GM11168 (cell line): ENCODE results near the gene RAE1.

Experiments
- in situ Hi-C: fragments of 300-500 bp; cut with MboI; formaldehyde crosslinking; loops from one replicate; pipeline ENCODE4 v1.12.0; 2022; ENCODE audit warnings: low sequenced_read_pairs; ENCODE audit not compliant: unreplicated experiment

The RAE1 gene

GRCh38 chr20:57396212-57396983 lies 45.3 kb downstream of the RAE1 start:
- in situ Hi-C loops, result no loop called here

GRCh38 chr20:57396984-57397692 lies 46.1 kb downstream of the RAE1 start:
- in situ Hi-C loops, result no loop called here

- in situ Hi-C loops, result no loop called here
These were observed 46.6 kb downstream of the RAE1 start for GRCh38 chr20:57397693-57398108.

GRCh38 chr20:57398231-57398821 lies 47.3 kb downstream of the RAE1 start:
- in situ Hi-C loops, result no loop called here

- in situ Hi-C loops, result no loop called here
These were observed 48.0 kb downstream of the RAE1 start for GRCh38 chr20:57398901-57399535.

- in situ Hi-C loops, result no loop called here
These were observed 48.6 kb downstream of the RAE1 start for GRCh38 chr20:57399587-57400155.

GRCh38 chr20:57400231-57400701 lies 49.2 kb downstream of the RAE1 start:
- in situ Hi-C loops, result no loop called here

GRCh38 chr20:57400821-57401564 lies 49.9 kb downstream of the RAE1 start:
- in situ Hi-C loops, result no loop called here

- in situ Hi-C loops, result no loop called here
These were observed 50.5 kb downstream of the RAE1 start for GRCh38 chr20:57401565-57401918.

GRCh38 chr20:57402206-57403125 lies 51.4 kb downstream of the RAE1 start:
- in situ Hi-C loops, result no loop called here

- in situ Hi-C loops, result no loop called here
These were observed 52.2 kb downstream of the RAE1 start for GRCh38 chr20:57403216-57403615.

GRCh38 chr20:57404006-57404405 lies 53.0 kb downstream of the RAE1 start:
- in situ Hi-C loops, result no loop called here

GRCh38 chr20:57404419-57405072 lies 53.5 kb downstream of the RAE1 start:
- in situ Hi-C loops, result no loop called here

GRCh38 chr20:57405236-57406016 lies 54.4 kb downstream of the RAE1 start:
- in situ Hi-C loops, result no loop called here

GRCh38 chr20:57407541-57407956 lies 56.5 kb downstream of the RAE1 start:
- in situ Hi-C loops, result no loop called here

GRCh38 chr20:57408131-57408530 lies 57.1 kb downstream of the RAE1 start:
- in situ Hi-C loops, result no loop called here

- in situ Hi-C loops, result no loop called here
These were observed 57.6 kb downstream of the RAE1 start for GRCh38 chr20:57408536-57409233.
